Measurements from ENCODE around the gene ZBTB7B.

Gene ZBTB7B

DNA sequence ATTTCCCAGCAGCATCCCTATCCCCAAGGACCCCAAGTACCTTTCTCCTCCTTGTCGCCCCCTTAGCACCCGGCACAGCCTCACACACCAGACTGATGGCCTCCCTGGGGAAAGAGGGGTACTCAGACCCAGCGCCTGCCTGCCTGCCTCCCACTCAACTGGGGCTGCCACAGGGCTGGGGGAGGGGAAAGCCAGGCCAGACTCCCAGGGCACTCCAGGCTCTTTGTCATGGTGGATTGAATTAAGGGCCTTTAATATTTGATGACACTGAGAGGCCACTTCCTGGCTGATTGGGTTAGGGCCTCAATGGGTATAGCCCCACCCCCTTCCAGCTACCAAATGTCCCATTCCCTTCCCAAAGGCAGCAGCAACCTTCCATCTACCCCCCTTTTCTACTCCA lies 33.9 kb upstream of the ZBTB7B start:
- H3K27me3 ChIP-seq (ENCODE audit: low read depth, low read length) = no peaks in the 10 kb centered on the region
- H3K4me2 ChIP-seq (ENCODE audit: low read length) = no peak overlapping the region
- H3K4me1 ChIP-seq (ENCODE audit: low read length) = peaks cover 15% of the 10 kb centered on the region
- H4K20me1 ChIP-seq (ENCODE audit: insufficient read depth, low read length) = no peaks in the 10 kb centered on the region
- H3K9me3 ChIP-seq (ENCODE audit: insufficient read depth, low read length) = no peaks in the 10 kb centered on the region
- H3K36me3 ChIP-seq (replicated peaks; ENCODE audit: low read depth, low read length) = peaks cover 20% of the 10 kb centered on the region
- no peak overlapping the region for H3K27ac ChIP-seq (ENCODE audit: low read length)
- H3K79me2 ChIP-seq (ENCODE audit: low read length) = peaks cover 17% of the 10 kb centered on the region
- H2AFZ ChIP-seq (ENCODE audit: low read depth, low read length) = no peak overlapping the region
- no peak overlapping the region for H3K9ac ChIP-seq (ENCODE audit: low read length)
- no peak overlapping the region for H3K4me3 ChIP-seq (ENCODE audit: low read length)
- TF ChIP-seq, protein P1, sequence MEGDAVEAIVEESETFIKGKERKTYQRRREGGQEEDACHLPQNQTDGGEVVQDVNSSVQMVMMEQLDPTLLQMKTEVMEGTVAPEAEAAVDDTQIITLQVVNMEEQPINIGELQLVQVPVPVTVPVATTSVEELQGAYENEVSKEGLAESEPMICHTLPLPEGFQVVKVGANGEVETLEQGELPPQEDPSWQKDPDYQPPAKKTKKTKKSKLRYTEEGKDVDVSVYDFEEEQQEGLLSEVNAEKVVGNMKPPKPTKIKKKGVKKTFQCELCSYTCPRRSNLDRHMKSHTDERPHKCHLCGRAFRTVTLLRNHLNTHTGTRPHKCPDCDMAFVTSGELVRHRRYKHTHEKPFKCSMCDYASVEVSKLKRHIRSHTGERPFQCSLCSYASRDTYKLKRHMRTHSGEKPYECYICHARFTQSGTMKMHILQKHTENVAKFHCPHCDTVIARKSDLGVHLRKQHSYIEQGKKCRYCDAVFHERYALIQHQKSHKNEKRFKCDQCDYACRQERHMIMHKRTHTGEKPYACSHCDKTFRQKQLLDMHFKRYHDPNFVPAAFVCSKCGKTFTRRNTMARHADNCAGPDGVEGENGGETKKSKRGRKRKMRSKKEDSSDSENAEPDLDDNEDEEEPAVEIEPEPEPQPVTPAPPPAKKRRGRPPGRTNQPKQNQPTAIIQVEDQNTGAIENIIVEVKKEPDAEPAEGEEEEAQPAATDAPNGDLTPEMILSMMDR (IDR thresholded peaks at IDR 0.05; ENCODE audit: low read depth, low read length) = no peak
- no peak for TF ChIP-seq EZH2phosphoT487 (IDR thresholded peaks at IDR 0.05; ENCODE audit: low read depth)

DNA sequence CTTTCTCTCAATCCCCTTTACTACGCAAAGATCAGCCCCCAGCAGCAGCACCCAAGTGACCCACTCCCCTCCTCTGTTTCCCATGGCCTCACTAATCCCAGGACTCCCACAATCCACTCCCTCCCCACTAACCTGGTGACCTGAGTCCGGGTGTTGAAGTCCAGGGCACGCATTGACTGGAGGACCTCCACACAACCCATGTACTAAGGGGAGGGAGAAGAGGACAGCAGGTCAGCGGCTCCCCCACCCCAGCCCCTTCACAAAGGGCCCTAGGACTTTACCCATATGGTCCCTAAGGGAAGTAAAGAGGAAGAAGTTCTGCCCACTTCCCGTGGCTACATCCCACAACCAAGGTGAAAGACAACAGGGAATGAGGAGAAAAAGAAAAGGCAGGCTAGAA lies 33.4 kb upstream of the ZBTB7B start:
- Histone ChIP-seq H3K36me3 (replicated peaks; ENCODE audit: low read depth, low read length) (peaks cover 18% of the 10 kb centered on the region), H3K9ac (ENCODE audit: low read length) (no peak overlapping the region), H3K27ac (ENCODE audit: low read length) (no peak overlapping the region)

DNA sequence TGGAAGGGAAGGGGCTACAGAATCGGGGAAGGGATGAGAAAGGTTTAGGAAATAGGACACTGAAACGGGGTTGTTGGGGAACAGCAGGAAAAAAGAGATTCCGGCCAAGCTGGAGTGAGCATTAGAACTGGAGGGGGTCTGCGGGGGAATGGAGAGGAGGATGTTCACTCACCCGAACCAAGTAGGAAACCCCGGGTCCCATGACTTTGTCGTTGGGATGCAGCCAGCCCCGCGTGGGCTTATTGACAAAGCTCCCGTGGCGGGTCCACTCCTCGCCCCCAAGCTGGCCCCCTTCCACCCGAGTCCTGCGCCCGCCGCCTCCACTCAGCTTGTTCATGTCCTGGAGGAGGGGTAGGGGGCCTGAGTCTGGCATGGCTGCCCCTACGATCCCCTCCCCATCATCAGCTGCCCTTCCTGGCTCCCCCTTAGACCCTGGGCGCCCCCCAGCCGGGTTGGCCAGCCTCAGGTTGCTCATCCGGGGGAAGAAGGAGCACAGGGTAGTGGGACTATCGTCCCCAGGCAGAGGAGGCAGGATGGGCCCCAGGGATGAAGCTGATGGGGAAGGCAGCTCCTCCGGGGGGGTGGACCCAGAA lies 32.6 kb upstream of the ZBTB7B start:
- Histone ChIP-seq H3K27me3 (ENCODE audit: low read depth, low read length) (no peaks in the 10 kb centered on the region), H3K27ac (ENCODE audit: low read length) (no peak overlapping the region), H3K79me2 (ENCODE audit: low read length) (peaks cover 18% of the 10 kb centered on the region), H3K4me1 (ENCODE audit: low read length) (peaks cover 15% of the 10 kb centered on the region), H3K9me3 (ENCODE audit: insufficient read depth, low read length) (no peaks in the 10 kb centered on the region), H3K9ac (ENCODE audit: low read length) (no peak overlapping the region), H3K4me2 (ENCODE audit: low read length) (no peak overlapping the region), H3K36me3 (replicated peaks; ENCODE audit: low read depth, low read length) (peaks cover 18% of the 10 kb centered on the region), H3K4me3 (ENCODE audit: low read length) (no peak overlapping the region), H2AFZ (ENCODE audit: low read depth, low read length) (no peak overlapping the region), H4K20me1 (ENCODE audit: insufficient read depth, low read length) (no peaks in the 10 kb centered on the region)
- TF ChIP-seq, protein P1 (IDR thresholded peaks at IDR 0.05; ENCODE audit: low read depth, low read length) = no peak
- no peak for TF ChIP-seq EZH2phosphoT487 (IDR thresholded peaks at IDR 0.05; ENCODE audit: low read depth)

More for the DNA sequence above, 33.4 kb upstream of the ZBTB7B start:
- Histone ChIP-seq H3K27me3 (ENCODE audit: low read depth, low read length) (no peaks in the 10 kb centered on the region), H3K4me3 (ENCODE audit: low read length) (no peak overlapping the region), H3K79me2 (ENCODE audit: low read length) (peaks cover 17% of the 10 kb centered on the region), H3K9me3 (ENCODE audit: insufficient read depth, low read length) (no peaks in the 10 kb centered on the region), H2AFZ (ENCODE audit: low read depth, low read length) (no peak overlapping the region), H4K20me1 (ENCODE audit: insufficient read depth, low read length) (no peaks in the 10 kb centered on the region), H3K4me2 (ENCODE audit: low read length) (no peak overlapping the region), H3K4me1 (ENCODE audit: low read length) (peaks cover 15% of the 10 kb centered on the region)
- TF ChIP-seq, protein P1 (IDR thresholded peaks at IDR 0.05; ENCODE audit: low read depth, low read length) = no peak
- no peak for TF ChIP-seq EZH2phosphoT487 (IDR thresholded peaks at IDR 0.05; ENCODE audit: low read depth)

DNA sequence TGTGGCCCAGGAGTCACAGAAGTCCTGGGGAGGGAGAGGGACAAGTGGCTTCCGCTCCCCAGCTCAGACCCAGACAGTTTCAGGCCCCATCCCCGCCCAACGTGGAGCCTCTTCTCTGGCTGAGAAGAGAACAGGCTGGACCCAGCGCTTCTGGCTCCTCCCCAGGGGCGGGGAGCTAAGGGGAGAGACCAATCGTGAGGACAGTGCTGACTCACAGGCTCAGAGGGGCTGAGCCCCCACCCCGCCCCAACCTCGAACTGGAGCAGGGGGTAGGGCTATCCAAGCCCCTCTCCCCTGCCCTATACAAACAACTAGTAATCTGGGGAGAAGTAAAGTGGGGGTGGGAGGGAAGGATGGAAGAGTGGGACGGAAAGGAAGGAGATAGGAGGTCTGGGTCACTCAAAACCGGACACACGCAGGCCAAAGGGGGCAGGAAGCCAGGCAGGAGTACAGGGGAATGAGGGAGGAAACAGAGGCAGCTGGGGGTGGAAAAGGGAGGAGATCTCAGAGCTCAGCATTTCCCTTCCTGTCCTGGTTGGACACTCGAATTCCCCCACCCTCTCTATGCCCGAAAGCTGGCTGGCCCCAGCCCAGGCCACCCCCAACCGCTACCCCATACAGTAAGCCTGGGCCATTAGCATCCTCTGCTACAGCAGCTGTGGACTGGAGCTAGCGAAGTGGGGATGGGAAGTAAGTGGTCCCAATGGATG lies 31.8 kb upstream of the ZBTB7B start, which contains the start of gene SHC1:
SHC1 (minus strand) TSS at position 117 of the 710 bp plus-strand sequence. CDS start 221 bp downstream, outside the sequence.
- no peak within 1 kb of the TSS for H2AFZ ChIP-seq (ENCODE audit: low read depth, low read length)
- TF ChIP-seq EZH2phosphoT487 (IDR thresholded peaks at IDR 0.05; ENCODE audit: low read depth) = no peak
- TF ChIP-seq, protein P1 (IDR thresholded peaks at IDR 0.05; ENCODE audit: low read depth, low read length) = no peak
- peak within 1 kb of the TSS; percentile 34; the same call in 1 of the 2 replicates for H3K4me2 ChIP-seq (ENCODE audit: low read length)
- no peaks in the 10 kb centered on the region for H3K9me3 ChIP-seq (ENCODE audit: insufficient read depth, low read length)
- peaks cover 12% of the 10 kb centered on the region for H3K36me3 ChIP-seq (replicated peaks; ENCODE audit: low read depth, low read length)
- H3K9ac ChIP-seq (ENCODE audit: low read length) = no peak within 1 kb of the TSS
- peaks cover 27% of the 10 kb centered on the region for H3K79me2 ChIP-seq (ENCODE audit: low read length)
- H3K27me3 ChIP-seq (ENCODE audit: low read depth, low read length) = no peaks in the 10 kb centered on the region
- H3K4me1 ChIP-seq (ENCODE audit: low read length) = peaks cover 15% of the 10 kb centered on the region
- 0 out of 2 replicates have a peak, but pooled peaks cover 1% of the 10 kb centered on the region for H4K20me1 ChIP-seq (ENCODE audit: insufficient read depth, low read length)
- no peak within 1 kb of the TSS for H3K27ac ChIP-seq (ENCODE audit: low read length)
- no peak within 1 kb of the TSS for H3K4me3 ChIP-seq (ENCODE audit: low read length)
